NT2/D1 (cell line): ENCODE data around the gene POU3F3.
A peak's percentile ranks its signal among the peaks of the same experiment; 100 is the strongest.

ENCODE experiments used
- SUZ12 ChIP-seq: IDR thresholded peaks from 2 replicates; pipeline ENCODE4 v1.6.1; 2011; ENCODE audit not compliant: insufficient read length, insufficient read depth; ENCODE audit errors: extremely low read depth
- YY1 ChIP-seq: IDR thresholded peaks from 2 replicates; pipeline ENCODE4 v1.6.1; 2011; ENCODE audit not compliant: insufficient read length, insufficient read depth

DNA sequence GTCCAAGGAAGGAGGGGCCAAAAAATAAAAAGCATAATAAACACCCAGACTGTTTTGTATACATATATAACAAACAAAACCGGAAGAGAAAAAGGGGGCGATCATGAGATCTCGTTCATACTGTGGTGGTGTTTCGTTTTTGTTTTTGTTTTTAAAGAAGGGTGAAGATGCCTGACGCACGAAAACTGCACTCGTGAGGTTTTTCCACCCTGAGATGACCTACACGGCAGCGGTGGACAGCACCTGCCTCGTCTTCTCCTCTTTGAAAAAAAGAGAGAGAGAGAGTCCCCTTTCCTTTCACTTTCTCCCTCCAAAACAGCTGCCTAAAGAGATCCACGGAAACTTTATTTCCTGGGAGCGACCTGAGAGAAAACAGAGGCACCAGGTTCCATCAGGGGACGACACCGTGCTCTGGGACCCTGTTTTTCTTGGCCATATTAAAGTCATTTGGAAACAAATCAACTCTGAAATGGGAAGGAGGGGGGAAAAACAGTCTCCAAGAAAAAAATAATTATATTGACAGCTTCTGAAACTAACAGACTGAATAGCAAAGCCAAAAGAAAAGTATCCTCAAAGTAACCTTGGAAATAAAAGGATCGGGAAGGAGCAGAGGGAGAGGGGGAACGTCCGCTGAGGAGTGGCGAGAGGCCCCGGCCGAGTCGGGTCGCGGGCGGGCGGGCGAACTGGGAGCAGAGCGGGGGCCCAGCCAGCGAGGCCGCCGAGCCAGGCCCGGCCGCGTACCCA lies 3.5 kb downstream of the POU3F3 start:
- TF ChIP-seq YY1 (no peak), SUZ12 (peak; percentile 0)
